SKM-1 treated with dmso at 0.1 percent for 144 hours (cell line): ENCODE results near the gene CHPF.

ENCODE experiments used
- DNase-seq: peaks from one replicate; lab custom pipeline; 2025; ENCODE audit not compliant: unreplicated experiment; lab: John Stamatoyannopoulos, UW

Gene CHPF

DNA sequence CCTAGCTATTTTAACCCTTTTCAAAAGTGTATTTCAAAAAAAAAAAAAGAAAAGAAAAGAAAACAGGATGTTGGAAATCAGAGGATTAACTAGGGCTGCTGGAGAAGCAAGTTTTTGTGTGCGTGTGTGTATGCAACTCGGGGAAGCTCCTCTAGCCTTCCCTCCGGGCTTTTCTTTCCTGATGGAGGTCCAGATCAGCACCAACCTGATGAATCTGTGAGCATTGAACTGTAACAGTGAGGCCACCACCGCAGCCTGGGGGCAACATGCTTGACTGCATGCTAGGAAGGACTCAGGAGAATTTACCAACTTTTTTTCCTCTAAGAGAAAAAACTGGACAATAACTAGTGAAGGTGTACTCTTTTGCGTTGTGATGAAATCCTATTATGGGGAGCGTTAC lies 25.4 kb upstream of the CHPF start:
- no peak for DNase-seq

DNA sequence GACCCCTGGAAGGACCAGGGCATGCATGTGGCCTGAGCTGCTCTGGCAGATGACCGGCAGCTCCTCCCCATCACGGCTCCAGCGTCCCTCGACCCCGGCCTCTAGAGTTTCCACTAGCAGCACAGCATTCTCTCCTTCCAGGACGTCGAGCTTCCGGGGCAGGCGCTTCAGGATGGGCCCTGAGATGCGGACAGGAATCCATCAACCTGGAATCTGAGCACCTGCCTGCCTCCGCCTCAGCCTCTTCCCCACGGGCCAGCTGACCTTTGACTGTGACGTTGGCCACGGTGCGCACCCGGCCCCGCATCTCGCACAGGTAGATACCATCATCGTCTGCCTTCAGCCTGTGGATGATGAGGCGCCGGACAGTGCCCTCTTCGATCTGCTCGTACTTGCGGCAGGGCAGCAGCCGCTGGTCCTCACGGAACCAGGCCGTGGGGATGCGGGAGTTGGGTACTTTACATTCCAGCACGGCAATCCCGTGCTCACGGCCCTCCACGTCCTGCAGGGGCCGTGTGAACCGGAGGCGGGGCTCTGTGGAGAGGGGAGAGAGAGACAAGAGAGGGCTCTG lies 24.3 kb upstream of the CHPF start:
- DNase-seq, result no peak

DNA sequence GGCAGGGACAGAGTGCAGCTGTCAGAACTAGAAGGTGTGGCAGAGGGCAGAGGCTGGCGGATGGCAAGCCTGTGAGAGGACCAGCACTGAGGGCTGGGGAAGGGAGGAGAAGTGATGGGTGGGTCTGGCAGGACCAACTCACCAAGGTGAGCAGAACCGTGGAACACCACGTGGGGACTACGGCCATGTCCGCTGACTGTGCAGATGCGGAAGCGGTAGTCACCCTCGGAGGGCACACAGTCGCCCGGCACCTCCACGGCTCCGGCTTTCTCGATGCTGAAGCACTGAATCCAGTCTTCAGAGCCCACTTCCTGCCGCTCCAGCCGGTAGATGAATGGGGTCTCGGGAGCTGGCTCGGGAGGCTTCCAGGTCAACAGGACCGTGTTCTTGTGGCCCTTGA lies 23.5 kb upstream of the CHPF start:
- DNase-seq, result no peak

DNA sequence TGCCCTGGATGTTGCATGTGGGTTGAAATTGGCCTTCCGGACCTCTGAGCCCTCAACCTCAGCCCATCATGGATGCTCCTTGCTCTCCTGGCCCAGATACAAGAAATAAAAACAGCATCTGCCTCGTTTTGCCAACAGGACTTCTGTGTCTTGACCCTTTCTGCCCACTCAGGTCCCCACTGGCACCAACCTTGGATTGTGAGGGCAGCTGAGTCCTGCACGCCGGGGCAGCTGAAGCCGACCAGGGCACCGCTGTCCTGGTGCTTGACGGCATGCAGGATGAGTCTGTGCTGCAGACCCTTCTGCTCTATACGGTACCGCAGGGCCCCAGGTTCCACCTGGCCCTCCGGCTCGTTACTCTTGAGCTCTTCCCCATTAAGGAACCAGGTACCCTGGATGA lies 23.0 kb upstream of the CHPF start:
- no peak for DNase-seq

DNA sequence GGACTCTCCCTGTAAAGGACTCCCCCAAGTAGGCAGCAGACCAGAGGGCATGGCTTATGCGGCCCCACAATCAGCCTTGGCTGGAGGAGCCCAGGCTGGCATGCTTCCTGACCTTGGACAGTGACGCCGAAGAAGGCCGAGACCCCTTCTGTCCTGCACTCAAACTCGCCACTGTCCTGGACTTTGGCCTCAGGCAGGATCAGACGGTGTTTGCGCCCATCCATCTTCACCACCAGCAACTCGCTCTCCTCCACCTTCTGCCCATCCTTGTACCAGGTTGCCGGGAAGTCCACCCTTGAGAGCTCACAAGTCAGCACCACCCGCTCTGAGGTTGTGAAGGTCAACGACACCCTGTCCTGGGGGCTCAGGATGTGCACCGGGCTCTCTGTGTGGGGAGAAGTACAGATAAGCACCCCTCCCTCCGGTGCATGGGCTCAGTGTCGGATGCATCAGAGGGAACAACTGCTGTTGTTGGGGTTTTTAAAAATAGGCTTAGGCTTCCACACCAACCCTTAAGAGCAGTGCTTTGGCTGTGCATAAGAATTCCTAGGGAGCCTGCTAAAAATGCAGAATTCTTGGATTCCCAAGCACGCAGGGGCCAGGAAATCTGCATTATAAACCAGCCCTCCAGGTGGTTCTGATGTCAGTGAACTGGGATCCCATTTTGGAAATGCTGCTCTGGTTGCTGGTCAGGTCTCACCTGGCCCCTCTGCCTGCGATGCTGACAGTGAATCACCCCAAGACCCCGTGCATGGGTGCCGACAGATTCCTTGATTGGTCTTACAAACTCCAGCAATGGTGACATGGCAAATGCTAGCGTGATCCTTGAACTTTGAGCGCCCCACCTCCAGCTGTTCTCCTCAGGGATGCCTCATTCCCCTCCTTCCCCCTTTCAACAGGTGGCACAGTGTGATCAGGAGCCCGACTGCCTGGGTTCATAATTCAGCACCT lies 21.8 kb upstream of the CHPF start:
- DNase-seq, result no peak

DNA sequence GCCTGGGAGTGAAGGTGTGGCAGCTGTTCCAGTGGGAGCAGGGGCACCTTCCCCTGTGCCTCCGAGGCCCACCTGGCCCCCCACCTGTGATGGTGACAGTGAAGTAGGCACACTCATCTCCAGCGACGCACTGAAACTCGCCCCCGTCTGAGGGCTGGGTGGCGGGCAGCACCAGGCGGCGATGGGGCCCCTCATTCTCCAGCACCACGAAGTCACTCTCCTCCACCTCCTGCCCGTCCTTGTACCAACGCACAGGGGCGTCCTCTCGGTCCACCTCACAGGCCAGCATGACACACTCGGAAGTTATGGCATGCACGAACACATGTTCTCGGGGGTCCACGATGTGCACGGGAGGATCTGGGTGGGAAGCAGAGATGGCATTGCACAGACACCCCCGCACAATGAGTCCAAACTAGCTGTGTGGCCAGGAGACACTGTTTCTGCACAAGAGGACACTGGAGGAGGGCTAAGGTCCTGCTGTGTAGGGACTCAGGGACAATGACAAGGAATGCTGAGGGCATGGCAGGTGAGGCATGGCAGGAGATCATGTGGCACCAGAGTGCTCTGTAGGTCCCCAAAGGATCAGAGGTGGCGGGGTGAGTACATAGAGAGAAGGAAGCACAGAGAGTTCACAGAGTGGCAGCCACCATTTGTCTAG lies 19.8 kb upstream of the CHPF start:
- no peak for DNase-seq

DNA sequence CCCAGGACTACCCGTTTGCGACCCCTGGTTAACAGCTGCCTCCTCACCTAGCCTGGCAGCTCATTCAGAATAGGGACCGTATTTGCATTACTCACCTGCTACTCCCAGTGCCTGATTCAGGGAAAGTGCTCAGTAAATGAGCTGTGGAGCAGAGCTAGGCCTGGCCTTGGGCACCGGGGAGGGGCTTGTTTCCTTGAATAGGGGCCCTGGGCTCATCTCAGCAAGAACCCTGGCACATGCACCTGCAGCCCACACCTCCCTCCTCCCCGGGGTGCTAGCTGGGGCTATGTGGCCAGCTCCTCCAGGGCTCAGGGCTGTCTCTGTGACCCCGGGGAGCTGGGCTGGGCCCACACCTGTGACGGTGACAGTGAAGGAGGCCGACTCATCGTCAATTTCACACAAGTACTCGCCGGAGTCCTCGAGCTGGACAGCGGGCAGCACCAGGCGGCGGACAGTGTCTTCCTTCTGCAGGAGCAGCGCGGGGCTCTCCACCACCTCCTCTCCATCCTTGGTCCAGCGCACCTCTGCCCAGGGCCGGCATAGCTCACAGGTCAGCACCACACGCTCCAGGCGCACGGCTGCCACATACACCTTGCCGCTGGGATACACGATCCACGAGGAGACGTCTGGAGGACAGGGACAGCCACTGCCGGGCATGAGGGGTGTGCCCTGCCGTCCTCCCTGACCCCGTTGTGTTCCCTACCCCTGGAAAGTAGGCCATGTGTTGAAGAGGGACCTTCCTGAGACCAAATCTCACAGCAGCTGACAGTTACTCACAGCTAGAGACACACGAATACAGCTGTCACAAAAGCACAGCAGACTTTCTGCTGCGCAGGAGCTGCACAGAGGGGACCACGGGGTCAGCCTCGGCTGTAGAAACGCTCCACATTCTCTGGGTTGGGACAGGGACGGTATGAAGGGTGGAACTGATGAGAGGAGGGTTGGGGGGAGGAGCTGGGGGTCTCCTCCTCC lies 18.7 kb upstream of the CHPF start:
- no peak for DNase-seq

DNA sequence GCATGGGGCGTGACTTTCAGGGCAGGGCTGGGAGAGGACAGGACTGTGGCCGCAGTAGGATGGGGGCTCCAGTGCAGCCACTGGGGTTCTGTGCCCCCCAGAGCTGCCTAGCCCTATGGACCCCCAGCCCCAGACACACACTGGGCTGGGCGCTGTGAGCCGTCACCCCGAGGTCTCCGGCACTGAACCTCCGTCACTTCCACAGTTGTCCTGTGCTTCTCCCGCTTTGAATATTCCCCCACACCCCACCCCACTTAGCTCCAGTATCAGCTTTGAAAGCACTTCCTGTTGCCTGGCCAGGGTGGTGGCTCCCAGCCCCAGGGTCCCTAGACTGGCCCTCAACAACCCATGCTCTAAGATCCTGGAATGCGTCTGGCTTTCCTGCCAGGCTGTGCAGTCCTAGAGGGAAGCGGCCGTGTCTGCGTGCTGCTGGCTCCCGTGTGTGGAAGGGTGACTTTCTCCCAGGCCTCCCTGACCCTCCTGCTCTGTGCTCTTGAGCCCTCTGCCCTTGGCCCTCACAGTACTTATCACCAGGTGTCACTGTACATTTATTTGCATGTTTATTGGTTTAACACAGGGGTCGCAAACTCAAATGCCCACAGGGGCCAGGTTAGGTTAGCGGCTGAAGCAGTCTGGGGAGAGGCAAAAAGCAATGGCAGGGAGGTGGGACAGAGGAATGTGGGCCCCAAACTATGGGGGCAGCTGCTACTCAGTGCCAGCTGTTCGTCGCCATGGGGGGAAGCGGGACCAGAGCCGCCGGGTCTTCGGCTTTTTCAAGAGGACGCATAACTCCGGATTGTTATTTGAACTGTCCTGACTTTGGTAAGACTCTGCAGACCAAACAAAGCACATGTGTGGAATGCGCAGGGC lies 17.8 kb upstream of the CHPF start:
- no peak for DNase-seq

DNA sequence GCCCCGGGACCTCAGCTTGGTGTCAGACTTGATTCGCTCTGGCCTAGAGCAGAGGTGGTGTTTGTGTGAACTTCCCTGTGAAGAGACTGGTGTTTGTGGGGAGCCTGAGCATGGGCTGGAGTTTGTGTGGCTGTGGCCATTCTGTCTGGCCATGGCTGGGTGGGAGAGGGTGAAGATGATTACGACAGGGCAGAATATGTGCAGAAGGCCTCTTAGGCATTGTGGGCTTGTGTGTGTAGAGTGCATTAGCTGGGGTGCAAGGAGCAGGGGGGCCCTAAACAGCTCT lies 17.2 kb upstream of the CHPF start:
- no peak for DNase-seq

DNA sequence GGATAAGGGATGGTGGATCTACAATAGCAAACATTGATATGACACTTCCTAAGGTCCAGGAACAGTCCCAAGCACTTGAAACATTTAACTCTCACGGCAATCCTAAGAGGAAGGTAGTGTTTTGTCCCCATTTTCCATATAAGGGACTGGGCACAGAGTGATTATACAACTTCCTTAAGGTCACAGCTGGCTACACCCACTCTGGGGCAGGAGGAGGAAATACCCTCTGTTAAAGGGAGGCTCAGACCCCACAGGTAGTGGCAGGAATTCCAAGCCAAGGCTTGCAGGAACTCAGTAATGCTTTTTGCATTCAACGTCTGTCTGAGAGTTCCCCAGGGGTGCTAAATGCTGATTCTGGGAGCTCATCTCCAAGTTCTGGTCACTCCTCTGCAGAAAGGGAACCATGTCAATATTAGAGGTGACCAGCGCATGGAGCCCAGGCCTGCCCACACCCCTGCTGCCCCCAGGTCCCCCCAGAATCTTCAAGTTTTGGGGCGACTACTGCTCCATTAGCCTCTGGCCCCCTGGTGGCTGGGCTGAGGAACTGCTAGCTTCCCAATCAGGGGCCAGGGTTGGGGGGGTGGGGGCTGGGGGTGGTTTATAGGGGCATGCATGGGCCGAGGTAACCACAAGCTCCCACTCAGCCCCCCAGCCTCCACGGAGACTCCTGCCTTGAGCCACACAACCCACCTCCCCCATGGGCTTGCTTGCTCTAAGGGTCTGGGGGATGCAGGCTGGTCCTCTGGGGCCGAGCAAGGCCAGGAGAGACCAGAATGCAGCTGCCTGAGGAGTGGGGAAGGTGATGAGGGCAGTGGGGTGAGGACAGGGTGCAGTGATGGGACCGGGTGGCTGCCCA lies 16.7 kb upstream of the CHPF start:
- DNase-seq, result no peak

DNA sequence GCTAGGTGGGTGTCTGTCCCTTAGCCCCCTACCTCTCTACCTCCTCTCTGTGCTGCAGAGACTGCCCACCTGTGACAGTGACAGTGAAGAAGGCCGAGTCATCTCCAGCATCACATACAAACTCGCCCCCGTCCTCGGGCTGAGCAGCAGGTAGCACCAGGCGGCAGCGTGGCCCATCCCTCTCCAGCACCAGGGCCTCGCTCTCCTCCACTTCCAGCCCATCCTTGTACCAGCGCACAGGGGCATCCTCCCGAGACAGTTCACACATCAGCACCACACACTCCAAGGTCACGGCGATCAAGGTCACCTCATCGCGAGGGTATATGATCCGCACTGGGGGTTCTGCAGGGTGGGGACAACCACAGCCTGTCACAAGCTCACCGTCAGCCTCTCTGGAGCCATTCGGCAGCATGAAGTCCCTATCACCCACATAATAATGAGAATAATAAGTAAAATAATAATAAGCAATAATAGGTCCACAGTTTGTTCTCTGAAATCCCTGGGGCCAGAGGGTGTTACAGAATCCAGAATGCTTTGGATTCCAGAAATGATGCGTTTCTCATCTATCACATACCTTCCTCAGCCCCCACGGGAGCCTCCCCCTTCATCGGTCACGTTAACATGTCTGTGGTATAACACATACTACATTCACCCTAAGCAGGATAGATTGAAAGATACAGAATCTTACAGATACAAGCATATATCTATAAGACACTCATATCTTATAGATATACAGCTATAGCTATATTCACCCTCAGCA lies 15.7 kb upstream of the CHPF start:
- DNase-seq, result no peak

DNA sequence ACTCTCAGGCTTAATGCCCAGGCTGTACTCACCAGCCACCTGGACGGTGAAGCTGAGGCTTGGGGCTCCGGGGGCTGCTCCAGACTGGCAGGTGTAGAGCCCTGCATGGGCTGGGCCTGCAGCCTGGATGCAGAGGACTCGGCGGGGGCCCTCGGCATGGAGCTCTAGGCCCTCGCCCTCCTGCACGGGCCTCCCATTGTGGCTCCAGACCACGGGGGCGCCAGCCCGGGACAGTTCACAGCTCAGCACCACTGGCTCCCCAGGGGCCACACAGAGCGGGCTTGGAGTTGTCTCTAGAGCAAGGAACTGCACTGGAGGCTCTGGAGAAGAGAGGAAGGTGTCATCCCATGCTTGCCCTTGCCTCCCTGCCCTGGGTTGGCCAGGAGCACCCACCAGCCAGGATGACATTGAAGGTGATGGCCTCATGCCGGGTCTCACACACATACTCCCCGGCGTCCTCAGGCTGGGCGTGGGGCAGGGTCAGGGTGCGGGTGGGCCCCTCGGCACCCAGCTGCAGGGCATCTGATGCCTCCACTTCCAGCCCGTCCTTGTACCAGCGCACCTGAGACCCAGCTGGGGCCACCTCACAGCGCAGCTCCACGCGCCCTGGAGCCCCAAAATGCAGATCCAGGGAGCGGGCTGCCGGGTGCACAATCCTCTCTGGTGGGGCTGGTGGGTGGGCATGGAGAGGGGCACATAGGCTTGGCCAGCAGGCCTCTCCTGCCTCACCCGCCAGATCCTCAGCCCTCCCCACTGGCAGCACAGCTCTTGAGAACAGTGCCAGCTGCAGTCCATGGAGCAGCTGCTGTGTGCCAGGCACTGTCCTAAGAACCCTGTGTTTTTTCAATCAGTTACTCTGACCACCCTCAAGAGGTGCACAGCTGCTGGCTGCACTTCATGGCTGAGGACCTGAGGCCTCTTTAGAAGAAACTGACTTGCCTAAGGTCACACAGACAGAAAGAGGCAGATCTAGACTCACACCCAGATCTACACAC lies 14.5 kb upstream of the CHPF start:
- no peak for DNase-seq

DNA sequence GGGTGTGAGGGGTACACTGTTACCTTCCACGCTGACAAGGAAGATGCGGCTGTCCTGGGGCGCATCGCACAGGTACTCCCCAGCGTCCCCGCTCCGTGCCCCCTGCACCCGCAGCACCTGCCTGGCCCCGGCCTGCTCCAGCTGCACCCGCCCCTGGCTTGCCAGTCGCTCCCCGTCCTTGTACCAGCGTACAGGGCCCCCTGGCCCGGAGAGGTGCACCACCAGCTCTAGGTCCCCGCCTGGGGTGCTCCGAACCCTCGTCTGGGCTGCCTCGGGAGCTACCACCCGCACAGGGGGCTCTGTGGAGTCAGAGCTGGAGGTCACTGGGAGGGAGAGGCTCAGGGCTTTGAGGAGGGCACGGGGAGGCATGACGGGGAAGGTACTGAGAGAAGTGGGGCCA lies 13.7 kb upstream of the CHPF start:
- DNase-seq, result no peak

DNA sequence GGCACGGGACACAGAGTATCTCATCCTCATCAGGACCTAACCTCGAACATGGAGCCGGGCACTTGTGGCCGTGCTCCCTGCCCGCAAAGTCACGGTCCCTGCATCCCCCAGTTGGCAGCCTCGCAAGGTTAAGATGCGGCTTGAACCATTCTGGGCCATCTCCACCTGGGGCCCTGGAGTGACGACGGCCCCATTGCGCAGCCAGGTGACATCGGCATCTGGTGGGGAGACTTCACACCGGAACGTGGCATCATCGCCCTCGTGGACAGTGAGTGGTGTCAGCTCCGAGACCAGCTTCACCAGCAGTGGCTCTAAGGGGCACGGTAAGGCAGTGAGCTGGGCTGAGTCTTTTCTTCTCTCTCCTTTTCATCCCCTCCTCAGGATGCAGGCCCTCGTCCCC lies 12.8 kb upstream of the CHPF start:
- DNase-seq, result no peak

DNA sequence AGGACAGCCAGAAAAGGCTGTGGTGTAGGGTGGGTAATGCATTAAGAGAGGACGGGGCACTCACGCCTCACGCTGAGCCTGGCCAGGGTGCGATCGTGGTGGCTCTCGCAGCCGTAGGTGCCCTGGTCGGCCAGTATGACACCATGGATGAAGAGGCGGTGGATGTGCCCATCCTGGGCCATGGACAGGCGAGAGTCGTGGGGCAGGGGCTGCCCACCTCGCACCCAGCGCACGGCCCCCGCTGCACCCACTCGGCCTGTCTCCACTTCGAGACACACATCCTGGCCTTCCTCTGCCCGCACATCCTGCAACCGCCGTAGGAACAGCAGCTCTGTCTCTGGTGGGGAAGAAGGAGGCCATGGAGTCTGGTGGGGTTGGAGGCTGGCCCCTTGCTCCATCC lies 12.3 kb upstream of the CHPF start:
- DNase-seq, result no peak

DNA sequence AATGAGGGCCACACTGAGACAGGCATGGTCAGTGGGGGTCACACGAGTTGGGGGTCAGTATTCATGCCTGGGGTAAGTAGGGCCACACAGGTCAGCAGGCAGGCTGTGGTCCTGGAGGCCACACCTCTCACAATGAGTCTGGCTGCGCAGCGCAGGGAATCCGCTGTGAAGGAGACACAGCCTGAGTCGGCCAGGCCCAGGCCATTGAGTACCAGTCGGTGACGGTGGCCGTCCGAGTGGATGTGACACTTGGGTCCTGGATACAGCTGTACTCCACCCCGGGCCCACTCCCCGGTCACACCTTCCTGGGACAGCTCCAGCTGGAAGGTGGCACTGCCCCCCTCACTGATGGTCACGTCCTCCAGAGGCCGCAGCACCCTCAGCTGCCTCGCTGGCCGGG lies 10.7 kb upstream of the CHPF start:
- no peak for DNase-seq

DNA sequence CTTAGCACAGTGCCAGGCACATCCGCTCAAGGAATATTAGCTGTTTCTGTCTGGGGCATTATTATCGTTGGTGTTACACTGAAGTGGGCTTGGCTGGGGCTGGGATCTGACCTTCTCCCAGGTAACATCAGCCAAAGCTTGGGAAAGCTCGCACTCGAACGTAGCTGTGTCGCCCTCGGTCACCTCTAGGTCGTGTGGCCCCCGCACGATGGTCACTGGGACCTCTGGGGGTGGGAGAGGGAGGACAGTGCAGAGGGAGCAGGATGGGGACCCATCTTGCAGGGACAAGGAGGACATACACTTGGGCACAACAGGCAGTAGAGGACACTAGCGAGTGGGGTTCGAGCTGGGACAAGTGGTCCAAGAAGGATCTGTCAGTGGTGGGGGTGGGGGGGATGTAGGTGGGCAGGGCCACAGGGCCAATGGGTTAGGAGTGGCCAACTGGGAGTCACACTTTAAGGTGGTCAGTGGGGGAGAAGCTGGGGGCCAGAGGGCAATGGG lies 9.9 kb upstream of the CHPF start:
- no peak for DNase-seq

DNA sequence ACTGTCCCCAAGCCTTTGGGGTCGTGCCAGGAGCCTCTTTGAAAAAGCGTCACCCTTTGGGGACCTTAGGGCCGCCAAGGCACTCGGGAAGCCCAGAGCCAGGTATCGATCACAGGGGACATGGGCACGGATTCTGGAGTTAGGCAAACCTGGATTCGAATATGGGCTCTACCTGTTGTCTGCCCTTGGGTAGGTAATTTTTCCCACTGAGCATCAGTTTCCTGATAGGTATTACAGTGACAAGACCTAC lies 9.5 kb upstream of the CHPF start:
- DNase-seq, result no peak
